GM23248 (cell line): Measurements from ENCODE around the gene C11orf71. TPM values are rescaled to one million over a fixed set of nuclear protein-coding genes. Genes with fewer than 3 reads are reported as not detected.

ENCODE experiments used
- DNase-seq: peaks from one replicate; pipeline ENCODE4 v3.0.0-alpha.2; 2015
- H2AFZ ChIP-seq: fragments of 200-600 bp; sonication (generic); 2 replicates; pipeline ENCODE4 v1.6.1; 2016; ENCODE audit warnings: antibody characterized with exemption
- H3F3A ChIP-seq: fragments of 200-600 bp; sonication (generic); 2 replicates; pipeline ENCODE4 v1.6.1; 2016; ENCODE audit warnings: mild to moderate bottlenecking, antibody characterized with exemption, mixed run types; ENCODE audit not compliant: insufficient read depth
- H3K27ac ChIP-seq: fragments of 200-600 bp; sonication (generic); 2 replicates; pipeline ENCODE4 v1.5.1; 2016; ENCODE audit warnings: mild to moderate bottlenecking
- H3K27me3 ChIP-seq: fragments of 200-600 bp; sonication (generic); replicated peaks from 2 replicates; pipeline ENCODE4 v1.6.1; 2016; ENCODE audit warnings: mild to moderate bottlenecking; ENCODE audit not compliant: insufficient read depth
- H3K36me3 ChIP-seq: fragments of 200-600 bp; sonication (generic); 2 replicates; pipeline ENCODE4 v1.6.1; 2016; ENCODE audit warnings: low read depth, mild to moderate bottlenecking
- H3K4me1 ChIP-seq: fragments of 200-600 bp; sonication (generic); 2 replicates; pipeline ENCODE4 v1.6.1; 2016; ENCODE audit warnings: mild to moderate bottlenecking; ENCODE audit not compliant: insufficient read depth
- H3K4me2 ChIP-seq: fragments of 200-600 bp; sonication (generic); one replicate; pipeline ENCODE4 v1.6.1; 2016; ENCODE audit warnings: mild to moderate bottlenecking; ENCODE audit not compliant: unreplicated experiment
- H3K4me3 ChIP-seq: fragments of 200-600 bp; sonication (generic); 2 replicates; pipeline ENCODE4 v1.5.1; 2016; ENCODE audit warnings: mild to moderate bottlenecking
- H3K79me2 ChIP-seq: fragments of 200-600 bp; sonication (generic); 2 replicates; pipeline ENCODE4 v1.6.1; 2016; ENCODE audit warnings: mild to moderate bottlenecking; ENCODE audit not compliant: insufficient read depth
- H3K9ac ChIP-seq: fragments of 200-600 bp; sonication (generic); 2 replicates; pipeline ENCODE4 v1.6.1; 2016; ENCODE audit warnings: mild to moderate bottlenecking
- H3K9me2 ChIP-seq: fragments of 200-600 bp; sonication (generic); 2 replicates; pipeline ENCODE4 v1.6.1; 2016; ENCODE audit warnings: mixed run types, mild to moderate bottlenecking, moderate library complexity; ENCODE audit not compliant: insufficient read depth
- H3K9me3 ChIP-seq: fragments of 200-600 bp; sonication (generic); one replicate; pipeline ENCODE4 v1.6.1; 2017; ENCODE audit warnings: low read depth
- H4K20me1 ChIP-seq: fragments of 200-600 bp; sonication (generic); 2 replicates; pipeline ENCODE4 v1.6.0; 2016; ENCODE audit not compliant: insufficient read depth
- EZH2 ChIP-seq: fragments of 200-600 bp; sonication (generic); IDR thresholded peaks from 2 replicates; pipeline ENCODE4 v1.6.1; 2018; ENCODE audit warnings: antibody characterized with exemption, mild to moderate bottlenecking; ENCODE audit not compliant: insufficient read depth, poor library complexity, severe bottlenecking
- EZH2phosphoT487 ChIP-seq: fragments of 200-600 bp; sonication (generic); IDR thresholded peaks from 2 replicates; pipeline ENCODE4 v1.6.1; 2018; ENCODE audit warnings: antibody characterized with exemption, moderate library complexity, mild to moderate bottlenecking, low read depth; ENCODE audit not compliant: insufficient read depth
- WGBS, 2 experiments: methylation state at CpG; one replicate each; pipeline ENCODE4 v1.1.6; 2015 to 2017; ENCODE audit warnings: low lambda C conversion rate in 2 of 2, low coverage in 1 of 2; ENCODE audit errors: missing lambda C conversion rate in 2 of 2; 5-methylcytosine and 5-hydroxymethylcytosine counted together
- in situ Hi-C: fragments of 300-500 bp; cut with MboI; formaldehyde crosslinking; loops from 2 replicates; pipeline ENCODE4 v1.15.0; 2020
- polyA plus RNA-seq: library from polyadenylated mRNA; unstranded; fragments of >200 nt; fragmentation: Nextera tagmentation; extraction: Ambion mirVana; gene quantifications from 2 replicates; pipeline ENCODE4 v1.2.1, GENCODE V29; 2016
- total RNA-seq: library from RNA; depleted of rRNA; stranded (reverse); fragments of >200 nt; shearing (Covaris generic); gene quantifications from 2 replicates; pipeline ENCODE4 v1.2.3, GENCODE V29; 2014; rRNA removed

C11orf71 gene, protein sequence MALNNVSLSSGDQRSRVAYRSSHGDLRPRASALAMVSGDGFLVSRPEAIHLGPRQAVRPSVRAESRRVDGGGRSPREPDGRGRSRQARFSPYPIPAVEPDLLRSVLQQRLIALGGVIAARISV
- total RNA-seq (2.1 and 4.8 TPM in 2 replicates), polyA plus RNA-seq (1.8 and 2.2 TPM in 2 replicates)

DNA sequence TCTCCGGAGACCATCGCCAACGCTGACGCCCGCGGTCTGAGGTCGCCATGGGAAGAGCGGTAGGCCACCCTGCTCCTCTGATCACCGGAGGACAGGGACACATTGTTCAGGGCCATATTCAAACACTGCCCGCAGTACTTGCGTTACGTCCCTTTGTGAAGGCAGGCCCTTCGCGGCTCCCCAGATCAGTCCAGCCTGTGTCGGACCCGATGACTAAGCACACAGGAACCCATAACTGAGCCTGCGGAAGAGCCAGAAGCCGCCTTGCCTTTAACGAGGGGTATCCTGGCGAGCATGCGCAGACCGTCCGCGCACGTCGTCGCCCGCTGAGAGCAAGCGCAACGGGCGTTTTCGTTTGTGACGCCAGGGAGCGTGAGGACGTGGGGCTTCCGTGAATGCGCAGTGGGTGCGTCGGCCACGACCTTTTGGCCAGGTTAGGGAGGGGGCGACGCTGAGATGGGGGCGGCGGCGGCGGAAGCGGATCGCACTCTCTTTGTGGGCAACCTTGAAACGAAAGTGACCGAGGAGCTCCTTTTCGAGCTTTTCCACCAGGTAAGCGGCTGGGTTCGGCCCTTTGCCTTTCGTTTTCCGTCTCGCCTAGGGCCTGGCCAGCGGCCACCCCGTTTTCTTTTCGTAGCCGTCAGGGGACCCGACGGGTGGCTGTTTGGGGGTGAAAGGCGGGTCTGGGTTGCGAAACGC lies at the start of gene C11orf71, which contains the start of gene RBM7:
C11orf71 (minus strand) TSS at position 296 of the 699 bp plus-strand sequence; CDS start at position 116, 180 bp downstream.
RBM7 (plus strand) TSS at position 451 of the 699 bp plus-strand sequence; CDS start at position 457, 6 bp downstream.
- in situ Hi-C loops: no loop called here
- WGBS, 2 experiments: 1% methylated on average over 64 to 65 of the region's 65 CpGs
- peak within 1 kb of the TSS; percentile 95 for H3K4me2 ChIP-seq

GRCh38 chr11:114449845-114450244 lies 49.5 kb upstream of the C11orf71 start:
- in situ Hi-C loops: no loop called here
- H3K4me3 ChIP-seq: no peak overlapping the region
- H3K27me3 ChIP-seq: no peaks in the 10 kb centered on the region
- DNase-seq: no peak
- no peak for TF ChIP-seq EZH2phosphoT487
- no peak for TF ChIP-seq EZH2
- no peak overlapping the region for H3K4me2 ChIP-seq
- H3K9me2 ChIP-seq: no peaks in the 10 kb centered on the region
- peaks cover 5% of the 10 kb centered on the region; the same call in 1 of the 2 replicates for H4K20me1 ChIP-seq
- peaks cover 51% of the 10 kb centered on the region for H3K36me3 ChIP-seq
- peaks cover 17% of the 10 kb centered on the region for H3K4me1 ChIP-seq
- H3K79me2 ChIP-seq: peaks cover 98% of the 10 kb centered on the region
- H3K9me3 ChIP-seq: no peaks in the 10 kb centered on the region
- peaks cover 18% of the 10 kb centered on the region for H3F3A ChIP-seq
- H3K9ac ChIP-seq: no peak overlapping the region
- WGBS, 2 experiments: 96 to 98% methylated on average over 6 of the region's 6 CpGs
- H2AFZ ChIP-seq: no peak overlapping the region
- no peak overlapping the region for H3K27ac ChIP-seq

More for the DNA sequence above, at the start of gene C11orf71, which contains the start of gene RBM7:
- DNase-seq: peak; percentile 100
- H3K9me3 ChIP-seq: no peaks in the 10 kb centered on the region
- TF ChIP-seq EZH2phosphoT487 (no peak), EZH2 (no peak)
- H3K4me3 ChIP-seq: peak within 1 kb of the TSS; percentile 94
- H3K36me3 ChIP-seq: peaks cover 16% of the 10 kb centered on the region
- H3F3A ChIP-seq: 0 out of 2 replicates have a peak, but pooled peaks cover 7% of the 10 kb centered on the region
- H3K27me3 ChIP-seq: no peaks in the 10 kb centered on the region
- peak within 1 kb of the TSS; percentile 98 for H3K9ac ChIP-seq
- H3K27ac ChIP-seq: peak within 1 kb of the TSS; percentile 99
- peak within 1 kb of the TSS; percentile 84 for H2AFZ ChIP-seq
- peaks cover 65% of the 10 kb centered on the region for H3K79me2 ChIP-seq
- H3K4me1 ChIP-seq: peaks cover 44% of the 10 kb centered on the region
- H3K9me2 ChIP-seq: no peaks in the 10 kb centered on the region
- H4K20me1 ChIP-seq: peaks cover 5% of the 10 kb centered on the region; the same call in 1 of the 2 replicates

- in situ Hi-C loops: no loop called here
- WGBS, 2 experiments: 95 to 96% methylated on average over 2 of the region's 2 CpGs
- TF ChIP-seq EZH2phosphoT487: no peak
- no peak for TF ChIP-seq EZH2
- H3F3A ChIP-seq: peaks cover 18% of the 10 kb centered on the region
- H3K4me1 ChIP-seq: peaks cover 17% of the 10 kb centered on the region
- H2AFZ ChIP-seq: no peak overlapping the region
- peaks cover 60% of the 10 kb centered on the region for H3K36me3 ChIP-seq
- H3K27me3 ChIP-seq: no peaks in the 10 kb centered on the region
- peak overlapping the region; percentile 5 for H3K4me2 ChIP-seq
- H3K4me3 ChIP-seq: no peak overlapping the region
- H3K27ac ChIP-seq: peak overlapping the region; percentile 66
- DNase-seq: peak; percentile 27
- peaks cover 6% of the 10 kb centered on the region; the same call in 1 of the 2 replicates for H4K20me1 ChIP-seq
- peaks cover 99% of the 10 kb centered on the region for H3K79me2 ChIP-seq
- H3K9me2 ChIP-seq: no peaks in the 10 kb centered on the region
- no peaks in the 10 kb centered on the region for H3K9me3 ChIP-seq
- peak overlapping the region; percentile 48; the same call in 1 of the 2 replicates for H3K9ac ChIP-seq
Observed at GRCh38 chr11:114448749-114449482, 48.6 kb upstream of the C11orf71 start.

DNA sequence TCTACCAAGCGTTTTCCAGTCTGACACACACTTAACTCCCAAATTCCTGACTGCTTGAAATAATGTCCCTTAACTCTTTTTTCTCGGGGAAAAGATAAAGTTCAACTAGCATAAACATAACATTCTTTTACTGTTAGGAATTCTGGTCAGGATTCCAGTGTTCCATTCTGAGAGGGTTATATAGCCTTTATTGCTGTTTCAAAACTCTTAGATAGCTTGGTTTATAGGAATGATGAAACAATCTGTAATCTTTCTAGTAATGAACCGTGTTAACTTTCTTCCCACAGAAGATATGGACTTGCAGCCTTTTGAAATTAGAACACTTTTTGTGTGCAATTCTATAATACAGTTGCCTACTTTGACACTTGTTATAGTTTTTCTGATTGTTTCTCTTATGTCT lies 47.6 kb upstream of the C11orf71 start:
- Histone ChIP-seq H3K9ac (peak overlapping the region; percentile 48), H3K27ac (peak overlapping the region; percentile 66)

More for the DNA sequence above, 47.6 kb upstream of the C11orf71 start:
- no peaks in the 10 kb centered on the region for H3K9me2 ChIP-seq
- DNase-seq: peak; percentile 46
- H3F3A ChIP-seq: peaks cover 18% of the 10 kb centered on the region
- peak overlapping the region; percentile 28 for H3K4me2 ChIP-seq
- H3K4me3 ChIP-seq: 0 out of 2 replicates have a peak overlapping the region, but pooled peaks have one; percentile 4
- no peaks in the 10 kb centered on the region for H3K27me3 ChIP-seq
- peaks cover 17% of the 10 kb centered on the region for H3K4me1 ChIP-seq
- H3K79me2 ChIP-seq: peaks cover 99% of the 10 kb centered on the region
- H3K36me3 ChIP-seq: peaks cover 67% of the 10 kb centered on the region
- peaks cover 6% of the 10 kb centered on the region; the same call in 1 of the 2 replicates for H4K20me1 ChIP-seq
- WGBS, 2 experiments: 53 to 54% methylated on average over 3 of the region's 3 CpGs
- in situ Hi-C loops: no loop called here
- TF ChIP-seq EZH2 (no peak), EZH2phosphoT487 (no peak)
- H2AFZ ChIP-seq: no peak overlapping the region; the same call in 1 of the 2 replicates
- H3K9me3 ChIP-seq: no peaks in the 10 kb centered on the region
